SH-SY5Y (cell line): ENCODE measurements around the gene MAGEB17.

Experiments used
- GATA2 ChIP-seq: IDR thresholded peaks from 2 replicates; pipeline ENCODE4 v1.6.1; 2011; ENCODE audit warnings: mild to moderate bottlenecking, low read depth, low read length
- GATA3 ChIP-seq: IDR thresholded peaks from 2 replicates; pipeline ENCODE4 v1.6.1; 2011; ENCODE audit warnings: low read depth, mild to moderate bottlenecking, low read length, moderate library complexity

GRCh38 chrX:16156692-16157331 is 10.5 kb upstream of the MAGEB17 start:
- no peak for TF ChIP-seq GATA2
- TF ChIP-seq GATA3, result no peak
